ENCODE measurements around the gene NUMA1.

The NUMA1 gene

GRCh38 chr11:72102162-72102561, 21.8 kb upstream of the NUMA1 start:
- Histone ChIP-seq H3K27me3 (ENCODE audit: low read depth, low read length) (no peaks in the 10 kb centered on the region), H3K4me1 (ENCODE audit: control insufficient read depth in 1 of 2, insufficient read depth in 2 of 2, low read length in 2 of 2) (peaks cover 16 to 42% of the 10 kb centered on the region in 2 donors), H3K4me3 (ENCODE audit: low read depth in 1 of 2, low read length in 2 of 2) (peak overlapping the region; percentile 88 to 96), H3K9me3 (ENCODE audit: control insufficient read depth in 1 of 2, low read length in 2 of 2) (no peaks in the 10 kb centered on the region), H3K36me3 (ENCODE audit: control insufficient read depth in 1 of 2, insufficient read depth in 2 of 2, low read length in 2 of 2) (peaks cover 18 to 31% of the 10 kb centered on the region in 2 donors), H3K27ac (ENCODE audit: low read length) (peak overlapping the region; percentile 95)

- no peak overlapping the region for H3K4me3 ChIP-seq (ENCODE audit: low read depth in 1 of 2, low read length in 2 of 2)
- no peaks in the 10 kb centered on the region for H3K27me3 ChIP-seq (ENCODE audit: low read depth, low read length)
- no peaks in the 10 kb centered on the region for H3K9me3 ChIP-seq (ENCODE audit: control insufficient read depth in 1 of 2, low read length in 2 of 2)
- H3K36me3 ChIP-seq (ENCODE audit: control insufficient read depth in 1 of 2, insufficient read depth in 2 of 2, low read length in 2 of 2), result peaks cover 26 to 39% of the 10 kb centered on the region in 2 donors
- H3K27ac ChIP-seq (ENCODE audit: low read length), result peak overlapping the region; percentile 19
- peaks cover 16 to 42% of the 10 kb centered on the region in 2 donors for H3K4me1 ChIP-seq (ENCODE audit: control insufficient read depth in 1 of 2, insufficient read depth in 2 of 2, low read length in 2 of 2)
Observed at GRCh38 chr11:72100462-72100861, 20.1 kb upstream of the NUMA1 start.

GRCh38 chr11:72100009-72100408, 19.7 kb upstream of the NUMA1 start:
- Histone ChIP-seq H3K27ac (ENCODE audit: low read length) (peak overlapping the region; percentile 19), H3K36me3 (ENCODE audit: control insufficient read depth in 1 of 2, insufficient read depth in 2 of 2, low read length in 2 of 2) (peaks cover 28 to 43% of the 10 kb centered on the region in 2 donors), H3K4me1 (ENCODE audit: control insufficient read depth in 1 of 2, insufficient read depth in 2 of 2, low read length in 2 of 2) (peaks cover 16 to 42% of the 10 kb centered on the region in 2 donors), H3K27me3 (ENCODE audit: low read depth, low read length) (no peaks in the 10 kb centered on the region), H3K4me3 (ENCODE audit: low read depth in 1 of 2, low read length in 2 of 2) (no peak overlapping the region), H3K9me3 (ENCODE audit: control insufficient read depth in 1 of 2, low read length in 2 of 2) (no peaks in the 10 kb centered on the region)

- Histone ChIP-seq H3K27ac (ENCODE audit: low read length) (no peak overlapping the region), H3K4me1 (ENCODE audit: control insufficient read depth in 1 of 2, insufficient read depth in 2 of 2, low read length in 2 of 2) (peaks cover 16 to 40% of the 10 kb centered on the region in 2 donors), H3K36me3 (ENCODE audit: control insufficient read depth in 1 of 2, insufficient read depth in 2 of 2, low read length in 2 of 2) (peaks cover 35 to 52% of the 10 kb centered on the region in 2 donors)
Observed at GRCh38 chr11:72098741-72099140, 18.4 kb upstream of the NUMA1 start.

GRCh38 chr11:72091292-72091691, 10.9 kb upstream of the NUMA1 start:
- Histone ChIP-seq H3K27ac (ENCODE audit: low read length) (no peak overlapping the region), H3K4me1 (ENCODE audit: control insufficient read depth in 1 of 2, insufficient read depth in 2 of 2, low read length in 2 of 2) (no peaks in the 10 kb centered on the region), H3K4me3 (ENCODE audit: low read depth in 1 of 2, low read length in 2 of 2) (no peak overlapping the region), H3K27me3 (ENCODE audit: low read depth, low read length) (no peaks in the 10 kb centered on the region), H3K36me3 (ENCODE audit: control insufficient read depth in 1 of 2, insufficient read depth in 2 of 2, low read length in 2 of 2) (peaks cover 24 to 26% of the 10 kb centered on the region in 2 donors), H3K9me3 (ENCODE audit: control insufficient read depth in 1 of 2, low read length in 2 of 2) (no peaks in the 10 kb centered on the region)

More at GRCh38 chr11:72098741-72099140, 18.4 kb upstream of the NUMA1 start:
- Histone ChIP-seq H3K4me3 (ENCODE audit: low read depth in 1 of 2, low read length in 2 of 2) (no peak overlapping the region), H3K27me3 (ENCODE audit: low read depth, low read length) (no peaks in the 10 kb centered on the region), H3K9me3 (ENCODE audit: control insufficient read depth in 1 of 2, low read length in 2 of 2) (no peaks in the 10 kb centered on the region)

GRCh38 chr11:72088076-72088808, 7.9 kb upstream of the NUMA1 start:
- Histone ChIP-seq H3K9me3 (ENCODE audit: control insufficient read depth in 1 of 2, low read length in 2 of 2) (no peaks in the 10 kb centered on the region), H3K27me3 (ENCODE audit: low read depth, low read length) (no peaks in the 10 kb centered on the region)

GRCh38 chr11:72085621-72086351, 5.4 kb upstream of the NUMA1 start:
- Histone ChIP-seq H3K4me3 (ENCODE audit: low read depth in 1 of 2, low read length in 2 of 2) (no peak overlapping the region), H3K9me3 (ENCODE audit: control insufficient read depth in 1 of 2, low read length in 2 of 2) (no peaks in the 10 kb centered on the region), H3K4me1 (ENCODE audit: control insufficient read depth in 1 of 2, insufficient read depth in 2 of 2, low read length in 2 of 2) (peaks cover 0 to 7% of the 10 kb centered on the region in 2 donors), H3K27ac (ENCODE audit: low read length) (no peak overlapping the region), H3K27me3 (ENCODE audit: low read depth, low read length) (no peaks in the 10 kb centered on the region), H3K36me3 (ENCODE audit: control insufficient read depth in 1 of 2, insufficient read depth in 2 of 2, low read length in 2 of 2) (peaks cover 7 to 20% of the 10 kb centered on the region in 2 donors)

More at GRCh38 chr11:72088076-72088808, 7.9 kb upstream of the NUMA1 start:
- H3K27ac ChIP-seq (ENCODE audit: low read length), result no peak overlapping the region
- H3K4me1 ChIP-seq (ENCODE audit: control insufficient read depth in 1 of 2, insufficient read depth in 2 of 2, low read length in 2 of 2), result no peaks in the 10 kb centered on the region
- peaks cover 11 to 20% of the 10 kb centered on the region in 2 donors for H3K36me3 ChIP-seq (ENCODE audit: control insufficient read depth in 1 of 2, insufficient read depth in 2 of 2, low read length in 2 of 2)
- no peak overlapping the region for H3K4me3 ChIP-seq (ENCODE audit: low read depth in 1 of 2, low read length in 2 of 2)

GRCh38 chr11:72084965-72085364, 4.6 kb upstream of the NUMA1 start:
- H3K4me3 ChIP-seq (ENCODE audit: low read depth in 1 of 2, low read length in 2 of 2), result no peak overlapping the region
- peaks cover 7 to 23% of the 10 kb centered on the region in 2 donors for H3K36me3 ChIP-seq (ENCODE audit: control insufficient read depth in 1 of 2, insufficient read depth in 2 of 2, low read length in 2 of 2)
- H3K4me1 ChIP-seq (ENCODE audit: control insufficient read depth in 1 of 2, insufficient read depth in 2 of 2, low read length in 2 of 2), result peaks cover 0 to 7% of the 10 kb centered on the region in 2 donors
- H3K27ac ChIP-seq (ENCODE audit: low read length), result no peak overlapping the region
- H3K9me3 ChIP-seq (ENCODE audit: control insufficient read depth in 1 of 2, low read length in 2 of 2), result no peaks in the 10 kb centered on the region
- H3K27me3 ChIP-seq (ENCODE audit: low read depth, low read length), result no peaks in the 10 kb centered on the region

GRCh38 chr11:72084076-72084475, 3.7 kb upstream of the NUMA1 start:
- H3K4me1 ChIP-seq (ENCODE audit: control insufficient read depth in 1 of 2, insufficient read depth in 2 of 2, low read length in 2 of 2), result peaks cover 7% of the 10 kb centered on the region in 2 donors
- H3K27me3 ChIP-seq (ENCODE audit: low read depth, low read length), result no peaks in the 10 kb centered on the region
- H3K27ac ChIP-seq (ENCODE audit: low read length), result no peak overlapping the region
- no peak overlapping the region for H3K4me3 ChIP-seq (ENCODE audit: low read depth in 1 of 2, low read length in 2 of 2)
- H3K9me3 ChIP-seq (ENCODE audit: control insufficient read depth in 1 of 2, low read length in 2 of 2), result no peaks in the 10 kb centered on the region
- H3K36me3 ChIP-seq (ENCODE audit: control insufficient read depth in 1 of 2, insufficient read depth in 2 of 2, low read length in 2 of 2), result peaks cover 7 to 14% of the 10 kb centered on the region in 2 donors

- Histone ChIP-seq H3K36me3 (ENCODE audit: control insufficient read depth in 1 of 2, insufficient read depth in 2 of 2, low read length in 2 of 2) (peaks cover 5 to 11% of the 10 kb centered on the region in 2 donors), H3K4me1 (ENCODE audit: control insufficient read depth in 1 of 2, insufficient read depth in 2 of 2, low read length in 2 of 2) (peaks cover 7 to 9% of the 10 kb centered on the region in 2 donors), H3K4me3 (ENCODE audit: low read depth in 1 of 2, low read length in 2 of 2) (no peak overlapping the region), H3K27ac (ENCODE audit: low read length) (no peak overlapping the region), H3K27me3 (ENCODE audit: low read depth, low read length) (no peaks in the 10 kb centered on the region), H3K9me3 (ENCODE audit: control insufficient read depth in 1 of 2, low read length in 2 of 2) (no peaks in the 10 kb centered on the region)
Observed at GRCh38 chr11:72083414-72083813, 3.1 kb upstream of the NUMA1 start.

GRCh38 chr11:72081821-72082453, 1.6 kb upstream of the NUMA1 start:
- Histone ChIP-seq H3K36me3 (ENCODE audit: control insufficient read depth in 1 of 2, insufficient read depth in 2 of 2, low read length in 2 of 2) (peaks cover 0 to 11% of the 10 kb centered on the region in 2 donors), H3K27ac (ENCODE audit: low read length) (peak overlapping the region; percentile 90), H3K27me3 (ENCODE audit: low read depth, low read length) (no peaks in the 10 kb centered on the region), H3K4me3 (ENCODE audit: low read depth in 1 of 2, low read length in 2 of 2) (no peak overlapping the region), H3K4me1 (ENCODE audit: control insufficient read depth in 1 of 2, insufficient read depth in 2 of 2, low read length in 2 of 2) (peaks cover 7 to 9% of the 10 kb centered on the region in 2 donors), H3K9me3 (ENCODE audit: control insufficient read depth in 1 of 2, low read length in 2 of 2) (no peaks in the 10 kb centered on the region)

Measured in muscle layer of duodenum (tissue), 2 donors.